Measurements from ENCODE around the gene RTF1.

The RTF1 gene

GRCh38 chr15:41521614-41522013 lies 104.7 kb downstream of the RTF1 start:
- Histone ChIP-seq H3K9me3 (ENCODE audit: low read depth, low read length) (no peaks in the 10 kb centered on the region), H3K27ac (no peak overlapping the region), H3K9ac (ENCODE audit: insufficient read length) (no peak overlapping the region), H3K4me3 (no peak overlapping the region), H3K36me3 (ENCODE audit: insufficient read depth, low read length) (peaks cover 6% of the 10 kb centered on the region; the same call in 1 of the 2 replicates)
- no peak for DNase-seq (ENCODE audit: low read depth, low spot score)
- TF ChIP-seq POLR2AphosphoS5 (IDR thresholded peaks at IDR 0.05; ENCODE audit: borderline replicate concordance, low read depth, low read length) (no peak), EZH2 (IDR thresholded peaks at IDR 0.05) (no peak), FOXP2 (optimal IDR thresholded peaks at IDR 0.05; ENCODE audit: control extremely low read depth, extremely low read length, insufficient read depth) (no peak)

- TF ChIP-seq POLR2AphosphoS5 (IDR thresholded peaks at IDR 0.05; ENCODE audit: borderline replicate concordance, low read depth, low read length): no peak
- no peak for TF ChIP-seq EZH2 (IDR thresholded peaks at IDR 0.05)
- TF ChIP-seq FOXP2 (optimal IDR thresholded peaks at IDR 0.05; ENCODE audit: control extremely low read depth, extremely low read length, insufficient read depth): no peak
- no peak overlapping the region for H3K27ac ChIP-seq
- no peaks in the 10 kb centered on the region for H3K9me3 ChIP-seq (ENCODE audit: low read depth, low read length)
- H3K4me3 ChIP-seq: no peak overlapping the region
- no peak for DNase-seq (ENCODE audit: low read depth, low spot score)
- H3K36me3 ChIP-seq (ENCODE audit: insufficient read depth, low read length): peaks cover 21% of the 10 kb centered on the region; the same call in 1 of the 2 replicates
- no peak overlapping the region for H3K9ac ChIP-seq (ENCODE audit: insufficient read length)
Observed at GRCh38 chr15:41523097-41523496, 106.2 kb downstream of the RTF1 start.

GRCh38 chr15:41530363-41530956 lies 113.6 kb downstream of the RTF1 start:
- Histone ChIP-seq H3K9me3 (ENCODE audit: low read depth, low read length) (no peaks in the 10 kb centered on the region), H3K27ac (no peak overlapping the region), H3K9ac (ENCODE audit: insufficient read length) (no peak overlapping the region), H3K36me3 (ENCODE audit: insufficient read depth, low read length) (peaks cover 64% of the 10 kb centered on the region; the same call in 1 of the 2 replicates), H3K4me3 (no peak overlapping the region)
- DNase-seq (ENCODE audit: low read depth, low spot score): no peak
- TF ChIP-seq FOXP2 (optimal IDR thresholded peaks at IDR 0.05; ENCODE audit: control extremely low read depth, extremely low read length, insufficient read depth) (no peak), POLR2AphosphoS5 (IDR thresholded peaks at IDR 0.05; ENCODE audit: borderline replicate concordance, low read depth, low read length) (no peak), EZH2 (IDR thresholded peaks at IDR 0.05) (no peak)

Data from SK-N-MC (cell line).